Dendritic cell treated with granulocyte-macrophage colony-stimulating factor and Interleukin-4, amounts not matched to agents 40 ng/mL and 50 ng/mL, for 4 days (primary cell): ENCODE data around the gene FSTL1.

ENCODE experiments used
- H3K27ac Mint-ChIP-seq: one replicate; pipeline ENCODE4 v1.8.0; 2022; ENCODE audit warnings: mild to moderate bottlenecking, mixed read lengths
- H3K27me3 Mint-ChIP-seq: one replicate; pipeline ENCODE4 v1.8.0; 2022; ENCODE audit warnings: mild to moderate bottlenecking, mixed read lengths
- H3K36me3 Mint-ChIP-seq: one replicate; pipeline ENCODE4 v1.8.0; 2022; ENCODE audit warnings: low read depth, mixed read lengths
- H3K4me1 Mint-ChIP-seq: one replicate; pipeline ENCODE4 v1.8.0; 2022; ENCODE audit warnings: low read depth, mixed read lengths
- H3K4me3 Mint-ChIP-seq: one replicate; pipeline ENCODE4 v1.8.0; 2022; ENCODE audit warnings: mild to moderate bottlenecking, moderate library complexity, mixed read lengths
- H3K9me3 Mint-ChIP-seq: one replicate; pipeline ENCODE4 v1.8.0; 2022; ENCODE audit warnings: mixed read lengths
- intact Hi-C: fragments of 100-400 bp; cut with micrococcal nuclease; formaldehyde crosslinking; loops from one replicate; pipeline ENCODE4 v1.15.0; 2022

Gene FSTL1

GRCh38 chr3:120424506-120424905, 26.3 kb downstream of the FSTL1 start:
- H3K27ac Mint-ChIP-seq = no peak overlapping the region
- no peaks in the 10 kb centered on the region for H3K36me3 Mint-ChIP-seq
- intact Hi-C loops = no loop called here
- no peaks in the 10 kb centered on the region for H3K4me1 Mint-ChIP-seq
- no peak overlapping the region for H3K4me3 Mint-ChIP-seq
- H3K9me3 Mint-ChIP-seq = no peaks in the 10 kb centered on the region
- H3K27me3 Mint-ChIP-seq = peaks cover 1% of the 10 kb centered on the region

DNA sequence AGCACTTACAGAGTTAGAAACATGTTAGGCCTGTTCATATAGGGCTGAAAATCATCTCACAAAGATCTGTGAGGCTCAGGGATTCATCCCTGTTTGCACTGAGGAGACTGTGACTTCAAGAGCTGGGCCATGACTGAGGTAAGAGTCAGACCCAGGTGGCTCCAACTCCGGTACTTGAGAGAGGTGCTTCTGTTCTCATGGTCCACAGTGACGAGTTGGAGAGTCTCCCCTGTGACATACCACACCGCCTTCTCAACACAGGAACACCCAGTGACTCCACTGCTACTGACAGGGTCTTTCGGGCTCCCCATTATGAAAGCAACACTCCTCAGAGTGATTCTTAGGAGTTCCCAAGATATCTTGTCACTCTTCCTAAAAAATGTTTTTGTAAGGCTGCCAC, 27.4 kb downstream of the FSTL1 start:
- no peak overlapping the region for H3K4me3 Mint-ChIP-seq
- H3K27ac Mint-ChIP-seq = no peak overlapping the region
- H3K36me3 Mint-ChIP-seq = no peaks in the 10 kb centered on the region
- intact Hi-C loops = no loop called here
- H3K9me3 Mint-ChIP-seq = no peaks in the 10 kb centered on the region
- H3K27me3 Mint-ChIP-seq = peaks cover 10% of the 10 kb centered on the region
- peaks cover 7% of the 10 kb centered on the region for H3K4me1 Mint-ChIP-seq

DNA sequence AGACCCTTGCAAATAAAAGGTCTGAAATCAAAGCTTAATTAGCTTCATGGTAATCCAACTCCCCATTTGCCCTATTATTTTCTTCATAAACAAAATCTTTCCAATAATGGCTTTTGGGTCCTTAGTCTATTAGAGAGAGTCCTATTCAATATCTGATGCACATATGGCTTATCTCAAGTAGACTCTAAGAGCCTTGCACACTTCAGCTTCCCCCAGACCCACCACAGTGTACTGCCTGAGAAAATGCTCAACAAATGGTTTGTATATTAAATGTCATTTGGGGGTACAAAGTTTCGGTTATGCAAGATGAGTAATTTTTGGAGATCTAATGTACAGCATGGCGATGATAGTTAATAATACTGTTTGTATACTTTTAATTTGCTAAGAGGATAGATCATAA, 28.9 kb downstream of the FSTL1 start:
- Mint-ChIP-seq H3K36me3 (no peaks in the 10 kb centered on the region), H3K27me3 (peaks cover 11% of the 10 kb centered on the region), H3K9me3 (no peaks in the 10 kb centered on the region), H3K27ac (no peak overlapping the region), H3K4me3 (no peak overlapping the region), H3K4me1 (peaks cover 17% of the 10 kb centered on the region)
- intact Hi-C loops = no loop called here

DNA sequence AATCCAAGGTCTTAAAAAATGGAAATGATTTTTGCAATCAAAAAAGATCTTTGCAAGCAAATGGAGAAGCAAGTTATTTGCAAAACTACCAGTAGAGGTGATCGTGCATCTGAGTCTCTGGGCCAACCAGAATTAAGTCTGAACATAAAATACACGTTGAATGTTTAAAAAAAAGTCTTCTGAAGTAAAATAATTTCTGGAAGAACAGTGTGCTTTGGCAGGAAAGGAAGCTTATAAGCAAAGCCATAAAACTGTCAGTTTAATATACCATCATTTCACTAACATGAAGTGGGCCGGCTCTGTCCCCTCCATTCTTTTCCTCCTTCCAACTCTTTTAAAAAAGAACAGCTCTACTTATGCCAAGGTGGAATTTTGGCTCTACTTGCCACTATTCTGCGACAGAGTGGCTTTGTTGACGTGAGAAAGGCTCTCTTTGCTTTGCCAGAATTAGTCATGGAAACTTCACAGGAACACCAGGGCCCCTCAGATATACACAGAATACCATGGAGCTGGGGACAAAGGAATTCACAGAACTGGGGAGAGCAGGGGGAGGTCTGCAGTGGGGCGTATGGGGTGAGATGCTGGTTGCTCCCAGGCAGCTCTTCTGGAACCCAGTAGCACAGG, 29.8 kb downstream of the FSTL1 start:
- H3K4me3 Mint-ChIP-seq = no peak overlapping the region

GRCh38 chr3:120420360-120420759, 30.4 kb downstream of the FSTL1 start:
- Mint-ChIP-seq H3K4me1 (peaks cover 20% of the 10 kb centered on the region), H3K4me3 (no peak overlapping the region), H3K36me3 (no peaks in the 10 kb centered on the region), H3K27me3 (peaks cover 11% of the 10 kb centered on the region), H3K27ac (no peak overlapping the region), H3K9me3 (no peaks in the 10 kb centered on the region)
- intact Hi-C loops = no loop called here

More for the DNA sequence above, 29.8 kb downstream of the FSTL1 start:
- Mint-ChIP-seq H3K27me3 (peaks cover 11% of the 10 kb centered on the region), H3K27ac (no peak overlapping the region), H3K4me1 (peaks cover 20% of the 10 kb centered on the region), H3K36me3 (no peaks in the 10 kb centered on the region), H3K9me3 (no peaks in the 10 kb centered on the region)
- intact Hi-C loops = no loop called here

DNA sequence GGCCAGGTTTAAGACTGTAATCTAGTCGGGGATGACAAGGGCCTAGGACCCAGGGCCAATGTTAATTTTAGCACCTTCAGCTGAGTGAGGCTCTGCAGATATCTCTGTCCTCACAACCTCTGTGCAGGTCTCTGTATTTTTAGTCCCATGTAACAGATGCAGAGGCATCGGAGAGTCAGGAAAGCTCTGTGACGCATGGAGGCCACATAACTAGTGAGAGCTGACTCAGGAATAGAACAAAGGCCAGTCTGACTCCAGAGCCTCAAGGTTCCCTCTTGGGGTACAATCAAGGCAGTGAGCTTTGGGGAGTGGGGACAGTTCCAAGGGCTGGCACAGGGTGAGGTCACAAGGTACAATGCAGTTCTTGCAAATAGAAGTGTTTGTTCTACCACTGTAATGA, 31.0 kb downstream of the FSTL1 start:
- Mint-ChIP-seq H3K36me3 (no peaks in the 10 kb centered on the region), H3K4me3 (no peak overlapping the region), H3K27ac (no peak overlapping the region), H3K4me1 (peaks cover 20% of the 10 kb centered on the region), H3K27me3 (peaks cover 11% of the 10 kb centered on the region), H3K9me3 (no peaks in the 10 kb centered on the region)
- intact Hi-C loops = loop anchor here (2.0 kb wide), 1 partner anchor 139 kb away; no protein-coding TSS in a partner anchor

GRCh38 chr3:120418866-120419490, 31.8 kb downstream of the FSTL1 start:
- H3K27ac Mint-ChIP-seq = no peak overlapping the region

GRCh38 chr3:120418446-120418845, 32.3 kb downstream of the FSTL1 start:
- H3K27ac Mint-ChIP-seq = no peak overlapping the region
- intact Hi-C loops = loop anchor here (2.0 kb wide), 1 partner anchor 140 kb away; no protein-coding TSS in a partner anchor
- peaks cover 10% of the 10 kb centered on the region for H3K27me3 Mint-ChIP-seq
- H3K4me1 Mint-ChIP-seq = peaks cover 21% of the 10 kb centered on the region
- no peak overlapping the region for H3K4me3 Mint-ChIP-seq
- no peaks in the 10 kb centered on the region for H3K9me3 Mint-ChIP-seq
- H3K36me3 Mint-ChIP-seq = no peaks in the 10 kb centered on the region

More at GRCh38 chr3:120418866-120419490, 31.8 kb downstream of the FSTL1 start:
- H3K4me1 Mint-ChIP-seq = peaks cover 20% of the 10 kb centered on the region
- H3K27me3 Mint-ChIP-seq = peaks cover 10% of the 10 kb centered on the region
- no peak overlapping the region for H3K4me3 Mint-ChIP-seq
- no peaks in the 10 kb centered on the region for H3K9me3 Mint-ChIP-seq
- H3K36me3 Mint-ChIP-seq = no peaks in the 10 kb centered on the region
- intact Hi-C loops = loop anchor here (2.0 kb wide), 1 partner anchor 140 kb away; no protein-coding TSS in a partner anchor

DNA sequence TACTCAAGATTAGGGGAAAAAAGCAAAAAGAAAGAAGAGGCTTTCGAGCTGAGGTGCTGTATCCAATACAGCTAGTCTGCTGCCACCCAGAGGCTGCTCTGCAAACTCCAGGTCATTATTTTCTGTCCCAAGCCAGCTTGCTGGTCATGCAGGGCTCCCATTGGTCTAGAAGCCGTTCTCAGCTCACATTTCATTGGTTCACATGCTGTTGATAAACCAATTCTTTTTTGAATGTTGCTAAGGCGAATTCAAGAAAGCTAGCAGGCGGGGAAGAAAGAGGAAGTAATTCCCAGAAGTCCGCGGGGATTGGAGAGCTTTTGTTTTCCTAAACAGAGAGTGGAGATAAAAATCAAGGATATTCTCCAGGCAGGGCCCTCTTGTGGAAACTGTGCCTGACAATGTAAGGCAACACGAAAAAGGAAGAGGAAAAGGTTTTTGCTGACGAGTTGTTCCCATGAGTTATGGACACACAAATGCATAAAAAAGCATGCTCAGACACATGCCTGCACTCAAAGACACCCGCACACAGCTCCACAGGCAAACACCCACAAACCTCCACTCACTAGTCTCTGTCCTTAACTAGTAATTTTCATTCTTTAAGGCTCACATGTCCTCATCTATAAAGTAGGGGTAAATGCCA, 33.4 kb downstream of the FSTL1 start:
- intact Hi-C loops = loop anchor here (1.0 to 2.0 kb wide), 4 partner anchors 69 to 525 kb away; partner anchors contain the start of gene LRRC58
- Mint-ChIP-seq H3K4me1 (peaks cover 31% of the 10 kb centered on the region), H3K9me3 (no peaks in the 10 kb centered on the region), H3K36me3 (no peaks in the 10 kb centered on the region), H3K27me3 (peaks cover 10% of the 10 kb centered on the region), H3K27ac (peak overlapping the region; percentile 69), H3K4me3 (peak overlapping the region; percentile 65)

GRCh38 chr3:120416868-120417267, 33.9 kb downstream of the FSTL1 start:
- H3K4me1 Mint-ChIP-seq = peaks cover 31% of the 10 kb centered on the region
- H3K27me3 Mint-ChIP-seq = peaks cover 10% of the 10 kb centered on the region
- no peaks in the 10 kb centered on the region for H3K9me3 Mint-ChIP-seq
- intact Hi-C loops = loop anchor here (1.0 to 2.0 kb wide), 4 partner anchors 68 to 524 kb away; partner anchors contain the start of gene LRRC58
- peak overlapping the region; percentile 69 for H3K27ac Mint-ChIP-seq
- H3K36me3 Mint-ChIP-seq = no peaks in the 10 kb centered on the region
- H3K4me3 Mint-ChIP-seq = no peak overlapping the region

DNA sequence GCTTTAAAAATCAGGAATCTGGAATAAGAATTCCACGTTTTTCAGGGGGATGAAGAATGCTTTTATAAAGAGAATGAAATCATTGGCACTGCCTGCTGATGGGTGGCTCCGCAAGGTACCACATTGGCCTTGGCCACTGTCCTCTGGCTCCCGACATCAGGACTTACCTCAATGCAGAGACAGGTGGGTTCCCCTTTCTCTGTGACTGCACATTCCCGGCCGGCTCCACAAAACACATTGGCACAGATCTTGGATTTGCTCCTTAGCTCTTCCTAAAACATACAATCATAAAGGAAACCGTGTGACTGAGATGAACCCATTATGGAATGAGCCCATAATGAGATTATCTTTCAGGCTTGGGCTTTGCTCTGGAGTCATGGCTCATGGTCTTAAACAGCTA, 35.0 kb downstream of the FSTL1 start:
- intact Hi-C loops = loop anchor here (2.0 kb wide), 2 partner anchors 67 to 523 kb away; partner anchors contain the start of gene LRRC58

DNA sequence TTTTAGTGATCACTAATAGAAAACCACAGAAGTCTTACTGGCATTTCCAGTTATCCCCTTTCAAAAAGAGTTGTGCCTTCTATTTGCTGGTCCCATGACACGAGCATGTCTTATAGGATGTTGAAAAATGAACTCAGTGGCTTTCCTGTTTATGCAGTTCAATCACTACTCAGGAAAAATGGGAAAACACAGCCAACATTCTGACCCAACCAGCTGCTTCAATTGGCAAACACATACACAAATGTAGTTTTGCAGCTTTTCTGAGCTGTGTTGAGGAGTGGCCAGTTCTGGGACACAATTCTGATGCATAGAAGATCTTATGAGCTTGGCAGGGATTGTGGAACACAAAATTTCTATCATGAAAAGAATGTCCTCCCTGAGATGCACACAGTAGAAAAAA, 40.3 kb downstream of the FSTL1 start:
- H3K27ac Mint-ChIP-seq = no peak overlapping the region
- no peak overlapping the region for H3K4me3 Mint-ChIP-seq
- H3K9me3 Mint-ChIP-seq = no peaks in the 10 kb centered on the region
- no peaks in the 10 kb centered on the region for H3K27me3 Mint-ChIP-seq
- H3K36me3 Mint-ChIP-seq = no peaks in the 10 kb centered on the region
- intact Hi-C loops = no loop called here
- peaks cover 38% of the 10 kb centered on the region for H3K4me1 Mint-ChIP-seq

More for the DNA sequence above, 35.0 kb downstream of the FSTL1 start:
- H3K4me3 Mint-ChIP-seq = no peak overlapping the region
- H3K27ac Mint-ChIP-seq = no peak overlapping the region
- no peaks in the 10 kb centered on the region for H3K9me3 Mint-ChIP-seq
- H3K36me3 Mint-ChIP-seq = no peaks in the 10 kb centered on the region
- peaks cover 10% of the 10 kb centered on the region for H3K27me3 Mint-ChIP-seq
- H3K4me1 Mint-ChIP-seq = peaks cover 39% of the 10 kb centered on the region

- intact Hi-C loops = no loop called here
- H3K27ac Mint-ChIP-seq = no peak overlapping the region
- H3K4me1 Mint-ChIP-seq = peaks cover 38% of the 10 kb centered on the region
- H3K27me3 Mint-ChIP-seq = no peaks in the 10 kb centered on the region
- no peak overlapping the region for H3K4me3 Mint-ChIP-seq
- H3K9me3 Mint-ChIP-seq = no peaks in the 10 kb centered on the region
- no peaks in the 10 kb centered on the region for H3K36me3 Mint-ChIP-seq
These were observed 40.7 kb downstream of the FSTL1 start for GRCh38 chr3:120410116-120410515.
